HCT116 (cell line): ENCODE measurements around the gene ALOXE3. TPM values are rescaled to one million over a fixed set of nuclear protein-coding genes. Genes with fewer than 3 reads are reported as not detected.

ENCODE experiments used
- ATAC-seq: fragments of 200-7000 bp; cut with Tn5 transposase; 2 replicates; pipeline ENCODE4 v1.9.1; 2020; ENCODE audit warnings: mild to moderate bottlenecking, moderate library complexity
- BruUV-seq: library from RNA; stranded (reverse); fragments of 400-500 nt; replicated peaks from 2 replicates; lab custom pipeline; 2021; lab: Mats Ljungman, UMichigan
- CTCF ChIA-PET: fragments of 300-600 bp; sonication (Branson Sonifier 250); formaldehyde crosslinking; loops from one replicate; lab custom pipeline; 2021; ENCODE audit warnings: antibody characterized with exemption; lab: Charles Lee
- POLR2A ChIA-PET: fragments of 300-600, 350-600 bp; sonication (Branson Sonifier 250); formaldehyde crosslinking; loops from one replicate; lab custom pipeline; 2021; ENCODE audit warnings: antibody characterized with exemption; lab: Charles Lee
- RAD21 ChIA-PET, 2 experiments: fragments of 300-600 bp; sonication (Branson Sonifier 250); formaldehyde crosslinking; loops; one replicate each; lab custom pipeline; 2023; ENCODE audit warnings: low total read pairs in 2 of 2; ENCODE audit not compliant: uncharacterized antibody in 2 of 2, unreplicated experiment in 2 of 2, low non-redundant PET in 1 of 2; lab: Charles Lee
- DNase-seq: peaks from one replicate; pipeline ENCODE4 v3.0.0-alpha.2; 2010; ENCODE audit warnings: low read depth, low spot score
- H2AFZ ChIP-seq: fragments of 200-600 bp; shearing (Covaris generic), sonication (generic); 2 replicates; pipeline ENCODE4 v1.6.1; 2017; ENCODE audit warnings: low read depth, mixed run types, mixed read lengths, antibody characterized with exemption, low read length; ENCODE audit not compliant: poor library complexity, severe bottlenecking
- H3K27ac ChIP-seq: 2 replicates; pipeline ENCODE4 v1.5.1; 2012; ENCODE audit warnings: low read depth, low read length
- H3K27me3 ChIP-seq: fragments of 200-600 bp; sonication (generic); 2 replicates; pipeline ENCODE4 v1.6.1; 2016; ENCODE audit warnings: mixed run types, low read length, mixed read lengths; ENCODE audit not compliant: insufficient read depth
- H3K36me3 ChIP-seq, 2 experiments: fragments of 200-500 bp in 1 of 2; fragments of 200-600 bp in 1 of 2; sonication (Bioruptor generic) in 1 of 2; sonication (generic) in 1 of 2; 2 replicates each; pipeline versions ENCODE4 v1.5.1 to v1.6.1; 2014 to 2016; ENCODE audit warnings: low read length in 2 of 2, inconsistent platforms in 1 of 2, mixed read lengths in 1 of 2, mixed run types in 1 of 2; ENCODE audit not compliant: insufficient read depth in 2 of 2, control insufficient read depth in 1 of 2
- H3K4me1 ChIP-seq, 2 experiments: fragments of 200-600 bp in 1 of 2; sonication (generic) in 1 of 2; 2 replicates each; pipeline versions ENCODE4 v1.5.1 to v1.6.1; 2012 to 2017; ENCODE audit warnings: low read length in 2 of 2, inconsistent platforms in 1 of 2, mild to moderate bottlenecking in 1 of 2, mixed read lengths in 1 of 2, mixed run types in 1 of 2, moderate library complexity in 1 of 2; ENCODE audit not compliant: insufficient read depth in 2 of 2, control insufficient read depth in 1 of 2
- H3K4me2 ChIP-seq: fragments of 200-600 bp; sonication (generic); 2 replicates; pipeline ENCODE4 v1.6.1; 2017; ENCODE audit warnings: mixed run types, low read length, mixed read lengths
- H3K4me3 ChIP-seq, 2 experiments: fragments of 200-600 bp in 1 of 2; sonication (generic) in 1 of 2; replicated peaks in 1 of 2; 2 replicates each; pipeline ENCODE4 v1.5.1; 2011 to 2016; ENCODE audit warnings: low read length in 2 of 2, control low read depth in 1 of 2, low read depth in 1 of 2, mild to moderate bottlenecking in 1 of 2, mixed read lengths in 1 of 2, mixed run types in 1 of 2
- H3K79me2 ChIP-seq: fragments of 200-600 bp; sonication (generic); 2 replicates; pipeline ENCODE4 v1.6.1; 2017; ENCODE audit warnings: mild to moderate bottlenecking, mixed run types, low read length, moderate library complexity, mixed read lengths; ENCODE audit not compliant: insufficient read depth
- H3K9ac ChIP-seq: fragments of 200-600 bp; sonication (generic); 2 replicates; pipeline ENCODE4 v1.6.1; 2016; ENCODE audit warnings: low read length, mixed read lengths
- H3K9me2 ChIP-seq: fragments of 200-600 bp; sonication (generic), shearing (Covaris generic); 2 replicates; pipeline ENCODE4 v1.6.1; 2017; ENCODE audit warnings: mixed run types, mild to moderate bottlenecking, moderate library complexity; ENCODE audit not compliant: insufficient read depth
- H3K9me3 ChIP-seq, 2 experiments: fragments of 200-500 bp in 1 of 2; fragments of 200-600 bp in 1 of 2; sonication (Bioruptor generic) in 1 of 2; sonication (generic) in 1 of 2; 2 replicates each; pipeline ENCODE4 v1.6.1; 2014 to 2017; ENCODE audit warnings: low read length in 2 of 2, mixed read lengths in 2 of 2, inconsistent platforms in 1 of 2, low read depth in 1 of 2, mild to moderate bottlenecking in 1 of 2, mixed run types in 1 of 2, moderate library complexity in 1 of 2; ENCODE audit not compliant: control insufficient read depth in 1 of 2, insufficient read depth in 1 of 2
- H4K20me1 ChIP-seq: fragments of 200-600 bp; sonication (generic), shearing (Covaris generic); 2 replicates; pipeline ENCODE4 v1.6.1; 2017; ENCODE audit warnings: mixed run types, mild to moderate bottlenecking, moderate library complexity; ENCODE audit not compliant: insufficient read depth
- CBX3 ChIP-seq: IDR thresholded peaks from 2 replicates; pipeline ENCODE4 v1.6.1; 2012; ENCODE audit warnings: low read depth
- CTCF ChIP-seq, 3 experiments: fragments of 200-600 bp in 1 of 3; sonication (generic) in 1 of 3; IDR thresholded peaks in 2 of 3; conservative IDR thresholded peaks in 1 of 3; 2 replicates each; pipeline ENCODE4 v1.5.1; 2012 to 2017; ENCODE audit warnings: low read depth in 2 of 3, low read length in 2 of 3, antibody characterized with exemption in 1 of 3, borderline replicate concordance in 1 of 3, control low read depth in 1 of 3, mild to moderate bottlenecking in 1 of 3, mixed read lengths in 1 of 3, mixed run types in 1 of 3, moderate library complexity in 1 of 3; ENCODE audit not compliant: insufficient read depth in 1 of 3
- ELF1 ChIP-seq: IDR thresholded peaks from 2 replicates; pipeline ENCODE4 v1.6.1; 2012; ENCODE audit warnings: low read depth, borderline replicate concordance
- EZH2 ChIP-seq: fragments of 200-600 bp; sonication (generic); IDR thresholded peaks from 2 replicates; pipeline ENCODE4 v1.6.1; 2017; ENCODE audit warnings: antibody characterized with exemption, mixed run types
- FOSL1 ChIP-seq: IDR thresholded peaks from 2 replicates; pipeline ENCODE4 v1.6.1; 2012; ENCODE audit warnings: low read depth
- POLR2A ChIP-seq: IDR thresholded peaks from 2 replicates; pipeline ENCODE4 v1.7.0; 2011; ENCODE audit warnings: borderline replicate concordance; ENCODE audit not compliant: insufficient read depth, insufficient read length; ENCODE audit errors: extremely low read depth
- POLR2AphosphoS5 ChIP-seq: IDR thresholded peaks from 2 replicates; pipeline ENCODE4 v1.6.1; 2011; ENCODE audit warnings: mild to moderate bottlenecking, low read depth, low read length, moderate library complexity
- SIN3A ChIP-seq: IDR thresholded peaks from 2 replicates; pipeline ENCODE4 v1.6.1; 2012; ENCODE audit warnings: low read depth
- SP1 ChIP-seq: IDR thresholded peaks from 2 replicates; pipeline ENCODE4 v1.6.1; 2012; ENCODE audit warnings: low read depth
- TCF7L2 ChIP-seq: IDR thresholded peaks from 2 replicates; pipeline ENCODE4 v1.7.0; 2011; ENCODE audit warnings: borderline replicate concordance, inconsistent platforms; ENCODE audit not compliant: insufficient read depth, insufficient read length; ENCODE audit errors: extremely low read depth
- YY1 ChIP-seq: IDR thresholded peaks from 2 replicates; pipeline ENCODE4 v1.6.1; 2011; ENCODE audit warnings: low read length, low read depth, moderate library complexity, mild to moderate bottlenecking; ENCODE audit not compliant: insufficient replicate concordance; ENCODE audit errors: extremely low read depth
- ZBTB33 ChIP-seq: IDR thresholded peaks from 2 replicates; pipeline ENCODE4 v1.6.1; 2011; ENCODE audit warnings: mild to moderate bottlenecking, low read length, moderate library complexity; ENCODE audit not compliant: insufficient replicate concordance; ENCODE audit errors: extremely low read depth
- ZNF274 ChIP-seq: fragments of 200-500 bp; sonication (Bioruptor generic); IDR thresholded peaks from 2 replicates; pipeline ENCODE4 v1.6.1; 2014; ENCODE audit warnings: mild to moderate bottlenecking, low read depth, low read length, inconsistent platforms
- intact Hi-C: fragments of 100-400 bp; cut with micrococcal nuclease; formaldehyde crosslinking; loops from 2 replicates; pipeline ENCODE4 v1.10.0; 2022
- total RNA-seq: library from RNA; stranded (reverse); gene quantifications from one replicate; pipeline ENCODE4 v1.2.1, GENCODE V29; 2021; ENCODE audit not compliant: unreplicated experiment
- TF ChIP-seq, protein P1 (sequence below): IDR thresholded peaks from 2 replicates; pipeline ENCODE4 v1.6.1; 2012
- TF ChIP-seq, protein P2 (sequence below): IDR thresholded peaks from 2 replicates; pipeline ENCODE4 v1.6.1; 2012

The ALOXE3 gene
- total RNA-seq, 1 experiment from 2014 or later, result 3.5 TPM

DNA sequence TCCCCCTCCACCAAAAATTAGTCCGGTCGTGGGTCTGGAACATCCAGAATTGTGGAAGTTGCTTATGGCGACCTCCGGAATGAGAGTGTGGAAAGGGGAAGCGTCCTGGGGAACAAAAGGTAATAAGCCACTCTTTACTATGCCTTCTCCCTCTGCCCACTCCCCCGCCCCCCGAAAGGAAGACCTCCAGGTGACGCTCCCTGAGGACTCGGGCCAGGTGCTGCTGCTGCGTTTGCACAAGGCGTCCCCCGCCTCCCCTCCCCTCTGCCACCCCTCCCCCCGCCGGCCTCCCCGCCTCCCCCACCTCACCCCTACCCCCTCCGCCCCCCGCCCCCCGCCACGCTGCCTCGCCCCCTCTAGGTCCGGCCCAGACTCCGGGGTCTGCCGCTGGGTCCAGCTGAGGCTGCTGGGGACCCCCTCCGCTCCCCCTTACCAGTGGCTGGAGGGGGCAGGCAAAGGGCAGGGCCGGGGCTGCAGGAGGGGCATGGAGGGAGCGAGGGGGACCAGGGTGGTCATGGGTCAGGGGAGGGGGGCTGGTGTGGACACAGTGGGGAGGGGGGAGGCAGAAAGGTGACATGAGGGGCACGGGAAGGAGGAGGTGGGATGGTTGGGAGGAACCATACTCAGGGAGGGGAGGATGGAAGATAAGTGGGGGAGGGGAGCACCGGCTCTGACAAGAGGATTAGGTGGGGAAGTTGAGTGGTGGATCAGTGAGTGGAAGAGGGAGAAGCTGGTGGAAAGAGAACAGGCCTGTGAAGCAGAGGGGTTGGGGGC, 54.4 kb downstream of the ALOXE3 start (continued):
- TF ChIP-seq YY1, result no peak
- no peak for TF ChIP-seq CBX3
- no peak for TF ChIP-seq ZNF274
- TF ChIP-seq EZH2, result no peak
- no peak for TF ChIP-seq TCF7L2
- TF ChIP-seq POLR2AphosphoS5, result no peak
- no peak for TF ChIP-seq SP1
- no peak for TF ChIP-seq ZBTB33
- TF ChIP-seq, all 23 proteins: peak for 0

GRCh38 chr17:8062807-8063483, 55.4 kb downstream of the ALOXE3 start:
- Histone ChIP-seq H3K27ac (no peak overlapping the region), H3K27me3 (no peaks in the 10 kb centered on the region), H3K4me3 (no peak overlapping the region), H3K36me3 (no peaks in the 10 kb centered on the region), H3K4me2 (no peak overlapping the region), H3K79me2 (no peaks in the 10 kb centered on the region), H3K9me2 (no peaks in the 10 kb centered on the region), H4K20me1 (no peaks in the 10 kb centered on the region), H3K9me3 (no peaks in the 10 kb centered on the region), H3K4me1 (peaks cover 0 to 11% of the 10 kb centered on the region in 2 experiments; a peak in 3 of 4 replicates), H3K9ac (no peak overlapping the region), H2AFZ (no peak overlapping the region)
- ATAC-seq (no peak), DNase-seq (no peak)
- intact Hi-C loops, result loop anchor here (5.0 kb wide), 4 partner anchors 239 to 724 kb away; partner anchors contain the start of gene RPL26
- BruUV-seq, result no TSS peak
- ChIA-PET CTCF (interaction anchor here (3.6 kb wide), 1 partner anchor 11 kb away, joined by 29 read pairs; no protein-coding TSS in a partner anchor), POLR2A (no interaction called here), RAD21 (no interaction called here)
- TF ChIP-seq ELF1, result no peak
- TF ChIP-seq, protein P1, sequence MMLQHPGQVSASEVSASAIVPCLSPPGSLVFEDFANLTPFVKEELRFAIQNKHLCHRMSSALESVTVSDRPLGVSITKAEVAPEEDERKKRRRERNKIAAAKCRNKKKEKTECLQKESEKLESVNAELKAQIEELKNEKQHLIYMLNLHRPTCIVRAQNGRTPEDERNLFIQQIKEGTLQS, result no peak
- TF ChIP-seq ZBTB33, result no peak
- no peak for TF ChIP-seq POLR2A
- TF ChIP-seq TCF7L2, result no peak
- TF ChIP-seq CTCF (IDR thresholded peaks at IDR 0.05 in 2 of 3, conservative IDR thresholded peaks at IDR 0.05 in 1 of 3; ENCODE audit: borderline replicate concordance in 1 of 3, insufficient read depth in 1 of 3, low read depth in 2 of 3, low read length in 2 of 3), result no peak
- TF ChIP-seq SIN3A, result no peak
- TF ChIP-seq FOSL1, result no peak
- no peak for TF ChIP-seq ZNF274
- TF ChIP-seq, protein P2, sequence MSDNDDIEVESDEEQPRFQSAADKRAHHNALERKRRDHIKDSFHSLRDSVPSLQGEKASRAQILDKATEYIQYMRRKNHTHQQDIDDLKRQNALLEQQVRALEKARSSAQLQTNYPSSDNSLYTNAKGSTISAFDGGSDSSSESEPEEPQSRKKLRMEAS, result no peak
- TF ChIP-seq YY1, result no peak
